GM21447 (cell line): Measurements from ENCODE around the gene GTPBP8.
"Not testable (repeated sequence)": the region's sequence is repeated elsewhere in the genome, so short reads cannot be mapped to it uniquely, and the experiment has no call there.

Source experiments
- ATAC-seq: cut with Tn5 transposase; IDR thresholded peaks from one replicate; pipeline ENCODE4 v1.9.1; 2021; ENCODE audit not compliant: unreplicated experiment

Gene GTPBP8

DNA sequence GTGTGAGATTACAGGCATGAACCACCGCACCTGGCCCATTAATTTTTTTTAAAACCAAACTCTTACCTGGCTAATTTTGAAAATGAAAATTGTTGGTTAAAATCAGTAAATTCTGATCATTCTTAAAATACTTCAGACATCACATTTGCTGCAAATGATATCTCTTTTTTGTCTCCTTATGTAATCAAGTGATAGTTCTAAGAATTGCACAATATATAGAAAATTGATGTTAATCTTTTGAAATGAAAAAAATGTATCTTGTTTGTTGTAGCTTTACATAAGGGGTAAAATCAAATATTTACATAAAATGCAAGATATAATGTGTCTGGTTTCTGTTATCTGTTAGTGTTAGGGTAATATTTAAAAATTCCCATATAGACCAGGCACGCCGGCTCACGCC is 5.0 kb downstream of the GTPBP8 start:
- ATAC-seq = no peak

DNA sequence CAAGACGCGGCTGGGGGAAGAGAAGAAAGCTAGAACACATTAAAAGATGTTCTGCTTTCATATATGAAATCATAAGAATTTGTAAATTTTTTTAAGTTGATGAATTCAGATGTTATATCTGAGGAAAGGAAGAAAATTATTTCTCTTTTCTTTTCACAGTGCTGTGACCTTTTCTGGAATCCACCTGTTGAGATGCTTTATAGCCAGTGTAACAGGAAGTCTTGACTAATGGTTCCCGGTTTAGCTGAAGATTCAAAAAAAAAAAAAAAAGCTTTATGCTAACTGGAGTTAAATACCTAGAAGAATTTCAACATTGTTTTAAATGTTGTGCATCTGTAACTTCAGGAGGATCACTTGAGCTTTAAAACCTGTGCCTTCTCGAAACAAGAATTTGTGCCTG is 9.9 kb downstream of the GTPBP8 start:
- no peak for ATAC-seq

GRCh38 chr3:113002037-113002436 is 11.3 kb downstream of the GTPBP8 start:
- no peak for ATAC-seq

GRCh38 chr3:113002679-113003078 is 11.9 kb downstream of the GTPBP8 start:
- ATAC-seq = no peak

GRCh38 chr3:113005611-113006010 is 14.8 kb downstream of the GTPBP8 start:
- no peak for ATAC-seq

DNA sequence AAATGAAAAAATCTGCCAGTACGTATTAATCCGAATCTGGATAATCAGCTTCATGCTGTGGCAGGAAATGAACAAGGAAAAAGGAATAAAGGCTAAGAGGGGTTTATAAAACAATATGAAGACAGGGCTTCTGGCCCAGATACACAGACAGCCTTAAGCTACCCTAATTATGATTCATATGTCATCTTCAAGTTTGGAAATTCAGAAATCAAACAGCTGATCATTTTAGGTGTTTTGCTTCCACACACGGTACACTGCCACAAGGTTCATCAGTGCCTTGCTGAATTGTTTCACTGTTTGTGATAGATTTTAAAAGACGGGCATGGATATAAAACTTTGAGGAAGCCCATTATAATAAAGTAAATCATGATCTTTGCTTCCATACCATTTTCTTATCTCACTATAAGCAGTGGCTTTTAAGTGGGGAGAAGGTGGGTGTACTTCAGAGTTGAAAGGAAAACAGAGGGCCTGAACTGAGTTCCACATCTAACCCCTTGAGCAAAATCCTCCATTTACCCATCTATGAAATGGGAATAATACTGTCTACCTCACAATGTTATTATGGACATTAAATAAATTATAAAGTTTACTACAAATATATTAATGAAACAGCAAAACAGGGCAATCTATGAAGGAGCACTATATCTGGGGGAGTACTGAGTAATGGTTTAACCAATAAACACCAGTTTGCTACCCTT is 15.7 kb downstream of the GTPBP8 start:
- no peak for ATAC-seq

DNA sequence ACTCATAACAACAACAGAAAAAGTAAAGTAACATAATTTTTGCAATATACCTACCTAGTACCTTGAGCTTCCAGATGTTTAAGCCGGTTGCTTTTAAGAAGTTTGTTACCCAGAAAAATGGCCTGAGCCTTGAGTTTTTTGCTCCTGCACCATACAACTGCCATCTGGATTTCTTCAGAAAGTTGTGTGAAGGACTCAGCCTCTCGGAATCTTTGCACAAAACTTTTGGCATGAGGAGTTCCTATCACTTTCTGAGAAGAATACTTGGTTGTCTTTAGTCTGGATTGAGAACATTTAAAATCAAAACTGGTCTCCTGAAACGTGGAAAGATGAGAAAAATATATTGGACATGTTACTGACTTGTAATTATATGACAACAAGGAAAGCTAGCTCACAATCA is 17.3 kb downstream of the GTPBP8 start:
- no peak for ATAC-seq

GRCh38 chr3:113013593-113013992 is 22.8 kb downstream of the GTPBP8 start:
- ATAC-seq = no peak

DNA sequence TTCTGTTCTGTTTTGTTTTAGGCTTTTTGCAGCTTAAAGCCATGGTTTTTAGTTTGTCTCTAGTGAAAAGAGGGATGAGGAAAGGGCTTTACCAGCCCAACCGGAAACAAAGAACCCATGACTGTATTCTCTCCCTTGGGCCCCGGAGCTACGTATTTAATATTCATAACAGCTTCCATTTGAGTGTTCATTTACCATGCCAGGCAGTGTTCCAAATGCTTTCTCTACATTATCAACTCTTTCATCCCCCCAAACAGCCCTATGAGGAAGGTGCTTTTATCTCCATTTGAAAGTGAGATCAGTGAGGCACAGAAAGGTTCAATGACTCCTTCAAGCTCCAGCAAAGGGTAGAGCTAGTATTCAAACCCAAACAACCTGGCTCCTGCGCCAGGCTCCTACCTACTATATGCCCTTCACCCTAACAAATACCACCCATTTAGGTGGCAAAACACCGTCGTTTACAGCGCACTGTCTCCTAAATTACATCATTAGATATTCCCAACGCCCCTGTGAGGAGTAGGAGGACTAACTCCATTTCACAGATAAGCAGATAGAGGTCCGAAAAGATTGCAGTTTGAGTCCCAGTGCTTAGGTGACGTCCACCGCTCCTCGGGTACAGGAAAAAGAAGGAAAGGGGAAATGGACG is 27.9 kb downstream of the GTPBP8 start:
- no peak for ATAC-seq

DNA sequence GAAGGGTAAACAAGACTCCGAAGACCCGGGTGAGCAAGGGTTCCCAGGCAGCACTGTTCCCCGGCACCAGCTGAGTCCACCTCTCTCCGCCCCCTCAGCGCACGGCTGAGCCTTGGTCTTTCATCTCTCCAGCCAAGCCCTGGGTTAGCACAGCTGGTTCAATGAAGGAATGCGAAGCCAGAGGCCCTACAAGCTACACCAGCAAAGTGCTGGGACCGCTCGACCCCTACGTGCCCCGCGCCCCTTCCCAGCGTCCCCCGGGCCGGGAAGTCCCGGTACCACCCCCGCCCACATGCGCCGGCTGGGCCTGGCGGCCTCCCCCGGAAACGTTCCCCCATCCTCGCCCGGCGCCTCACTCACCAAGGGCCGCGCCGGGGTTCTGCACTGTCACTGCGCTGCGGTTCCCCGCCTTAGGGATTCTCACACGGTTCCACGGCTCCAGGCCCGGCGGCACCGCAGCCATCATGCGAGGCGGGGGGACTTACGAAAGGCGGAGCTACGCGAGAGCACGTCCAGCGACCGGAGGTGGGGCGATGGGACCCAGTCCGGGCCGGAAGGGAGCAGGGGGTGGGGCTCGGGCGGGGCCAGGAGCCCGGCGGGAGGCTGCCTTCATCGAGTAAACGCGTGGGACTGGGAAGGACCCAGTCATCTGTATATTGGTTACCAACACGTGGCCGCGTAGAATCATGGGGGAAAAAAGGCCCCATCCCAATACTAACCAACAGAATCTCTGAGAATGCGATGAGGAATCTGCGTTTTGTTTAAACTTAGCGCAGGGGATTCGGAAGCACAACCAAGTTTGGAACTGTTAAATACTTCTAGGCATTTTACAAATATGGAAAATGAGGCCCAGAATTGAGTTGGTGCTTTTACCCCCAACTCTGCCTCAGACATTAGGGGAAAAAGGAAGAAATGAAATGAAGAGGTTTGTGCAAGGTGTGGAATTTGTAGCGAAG is 28.7 kb downstream of the GTPBP8 start:
- ATAC-seq = peak; percentile 92

- ATAC-seq = no peak
Observed at GRCh38 chr3:113021471-113021870, 30.7 kb downstream of the GTPBP8 start.

GRCh38 chr3:113034011-113034410 is 43.2 kb downstream of the GTPBP8 start:
- no peak for ATAC-seq

GRCh38 chr3:113035387-113035982 is 44.7 kb downstream of the GTPBP8 start:
- ATAC-seq = peak; percentile 88

GRCh38 chr3:113038328-113038727 is 47.5 kb downstream of the GTPBP8 start:
- no peak for ATAC-seq

- no peak for ATAC-seq
Observed at GRCh38 chr3:113039546-113039945, 48.8 kb downstream of the GTPBP8 start.

DNA sequence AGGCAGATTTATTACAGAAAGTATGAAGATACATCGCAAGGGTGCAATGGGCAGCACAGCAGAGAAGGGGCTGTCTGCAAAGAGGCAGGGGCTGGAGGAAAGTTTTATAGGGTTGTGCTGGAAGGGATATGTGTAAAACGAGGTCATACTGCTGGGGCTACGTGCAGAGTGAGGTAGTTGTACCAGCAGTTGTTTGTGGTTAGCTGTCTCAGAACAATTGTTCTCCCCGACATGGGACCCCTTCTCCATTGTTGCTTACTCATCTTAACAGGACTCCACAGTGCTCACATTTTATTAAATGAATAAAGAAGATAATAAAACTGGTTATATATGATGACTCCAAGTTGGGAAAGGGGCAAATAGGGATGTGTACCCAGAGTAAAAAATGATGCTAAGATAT is 49.4 kb downstream of the GTPBP8 start:
- no peak for ATAC-seq

GRCh38 chr3:113043686-113044085 is 52.9 kb downstream of the GTPBP8 start:
- no peak for ATAC-seq

GRCh38 chr3:113046186-113046965 is 55.6 kb downstream of the GTPBP8 start:
- ATAC-seq = not testable (repeated sequence)

DNA sequence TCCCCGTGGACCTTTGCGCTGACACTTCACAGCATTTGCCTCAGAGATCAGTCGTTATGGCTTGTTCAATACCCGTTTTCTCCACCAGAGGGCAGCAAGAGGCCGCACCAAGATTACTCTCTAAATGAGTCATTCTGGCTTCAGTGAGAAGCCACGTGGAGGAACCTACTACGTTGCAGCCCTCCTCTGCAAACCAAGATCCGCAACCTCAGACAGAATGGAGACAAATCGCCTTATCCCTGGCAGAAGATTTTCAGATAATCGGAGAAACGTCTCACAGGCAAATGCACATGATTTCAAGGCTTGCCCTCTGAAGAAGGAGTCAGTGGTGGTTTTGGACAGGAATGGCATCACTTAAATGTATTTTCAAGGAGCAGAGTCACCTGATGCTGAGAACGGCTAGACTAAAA is 60.5 kb downstream of the GTPBP8 start:
- peak; percentile 93 for ATAC-seq
